ENCODE measurements around the gene TMCO2. TPM values are rescaled to one million over a fixed set of nuclear protein-coding genes. Genes with fewer than 3 reads are reported as not detected.

Gene TMCO2
- total and polyA plus RNA-seq, 10 of the 15 experiments (the other 5 are each of a cell fraction or from before 2014, with no cell fraction given): not detected

- no peak for TF ChIP-seq RELA (IDR thresholded peaks at IDR 0.05; ENCODE audit: borderline replicate concordance, partially characterized antibody)
- no peak for TF ChIP-seq PRDM15 (CRISPR knock-in tag; IDR thresholded peaks at IDR 0.05)
- no peak for TF ChIP-seq WRNIP1 (IDR thresholded peaks at IDR 0.05; ENCODE audit: borderline replicate concordance, low read depth, low read length)
- TF ChIP-seq POLR2AphosphoS5 (IDR thresholded peaks at IDR 0.05; ENCODE audit: low read length): no peak
- TF ChIP-seq CREM (IDR thresholded peaks at IDR 0.05; ENCODE audit: low read depth): no peak
- TF ChIP-seq JUNB (IDR thresholded peaks at IDR 0.05): no peak
- TF ChIP-seq SUPT20H (IDR thresholded peaks at IDR 0.05; ENCODE audit: borderline replicate concordance, control insufficient read depth, low read depth, low read length): no peak
Observed at GRCh38 chr1:40204856-40205255, 42.9 kb upstream of the TMCO2 start (continued).

GRCh38 chr1:40210511-40211204 lies 37.1 kb upstream of the TMCO2 start:
- no peaks in the 10 kb centered on the region for H4K20me1 ChIP-seq (ENCODE audit: control insufficient read depth, insufficient read depth)
- no peak overlapping the region for H3K27ac ChIP-seq (ENCODE audit: control insufficient read depth, insufficient read depth)
- WGBS (ENCODE audit: insufficient coverage, insufficient replicate concordance, low lambda C conversion rate, missing lambda C conversion rate): 100% methylated on average over 3 of the region's 3 CpGs
- ChIA-PET SMC1A (ENCODE audit: uncharacterized antibody, unreplicated experiment) (interaction anchor here (0.8 to 1.5 kb wide), 5 partner anchors 14 to 59 kb away, joined by 3 to 5 read pairs (median 4); no protein-coding TSS in a partner anchor), RAD21 (ENCODE audit: unreplicated experiment) (interaction anchor here (0.7 to 1.3 kb wide), 2 partner anchors 19 to 58 kb away, joined by 3 to 4 read pairs; no protein-coding TSS in a partner anchor), CTCF (interaction anchor here (0.6 to 1.4 kb wide), 6 partner anchors 10 to 194 kb away, joined by 3 to 5 read pairs (median 4); no protein-coding TSS in a partner anchor), POLR2A (interaction anchor here (0.6 kb wide), 1 partner anchor 52 kb away, joined by 3 read pairs; no protein-coding TSS in a partner anchor)
- ATAC-seq (no peak), DNase-seq (ENCODE audit: low read depth, low spot score) (no peak), FAIRE-seq (no peak)
- H3K4me2 ChIP-seq (ENCODE audit: control insufficient read depth, insufficient read depth): no peak overlapping the region
- no peak overlapping the region for H3K9ac ChIP-seq (ENCODE audit: control insufficient read depth, insufficient read depth, low read length)
- H3K4me1 ChIP-seq (ENCODE audit: control insufficient read depth, insufficient read depth, low read length): no peaks in the 10 kb centered on the region
- BruUV-seq (replicated peaks): no TSS peak
- no peak overlapping the region for H2AFZ ChIP-seq (ENCODE audit: control insufficient read depth, low read depth, low read length)
- H3K79me2 ChIP-seq (ENCODE audit: control insufficient read depth, insufficient read depth, low read length): no peaks in the 10 kb centered on the region; the same call in 1 of the 2 replicates
- intact Hi-C loops (cut with micrococcal nuclease; ENCODE audit: unreplicated experiment) (no loop called here), in situ Hi-C loops (cut with MboI) (no loop called here)
- no peak overlapping the region for H3K4me3 ChIP-seq
- no peaks in the 10 kb centered on the region for H3K27me3 ChIP-seq (replicated peaks in 1 of 2; ENCODE audit: control insufficient read depth in 2 of 2, insufficient read depth in 2 of 2, low read length in 1 of 2)
- peaks cover 0 to 56% of the 10 kb centered on the region in 2 experiments; a peak in 3 of 4 replicates for H3K36me3 ChIP-seq (ENCODE audit: control insufficient read depth in 2 of 2, insufficient read depth in 2 of 2, low read length in 1 of 2)
- H3K9me3 ChIP-seq (replicated peaks; ENCODE audit: control insufficient read depth, insufficient read depth, low read length): no peaks in the 10 kb centered on the region
- TF ChIP-seq PRDM15 (CRISPR knock-in tag; IDR thresholded peaks at IDR 0.05) (no peak), FOS (IDR thresholded peaks at IDR 0.05; ENCODE audit: borderline replicate concordance, extremely low read depth, insufficient read length) (no peak), IKZF2 (IDR thresholded peaks at IDR 0.05) (no peak), REST (IDR thresholded peaks at IDR 0.05; ENCODE audit: low read depth, low read length) (no peak)
